PC-9 (cell line): ENCODE measurements around the gene ALKBH4. TPM values are rescaled to one million over a fixed set of nuclear protein-coding genes. Genes with fewer than 3 reads are reported as not detected.
A peak's percentile ranks its signal among the peaks of the same experiment; 100 is the strongest.

ENCODE experiments used
- BruUV-seq: library from RNA; stranded (reverse); fragments of 400-500 nt; replicated peaks from 2 replicates; lab custom pipeline; 2021; lab: Mats Ljungman, UMichigan
- CTCF ChIA-PET: fragments of 300-600 bp; sonication (Branson Sonifier 250); formaldehyde crosslinking; loops from one replicate; lab custom pipeline; 2022; ENCODE audit warnings: antibody characterized with exemption; lab: Charles Lee
- POLR2A ChIA-PET: fragments of 300-600 bp; sonication (Branson Sonifier 250); formaldehyde crosslinking; loops from one replicate; lab custom pipeline; 2022; ENCODE audit warnings: antibody characterized with exemption; ENCODE audit not compliant: unreplicated experiment; lab: Charles Lee
- DNase-seq, 2 experiments: peaks; one replicate each; pipeline versions ENCODE4 v3.0.0 to v3.0.0-alpha.2; 2015 to 2022; ENCODE audit warnings: mixed read lengths in 1 of 2
- H2AFZ ChIP-seq: fragments of 200-600 bp; sonication (generic); 2 replicates; pipeline ENCODE4 v1.8.1; 2017; ENCODE audit warnings: antibody characterized with exemption
- H3F3A ChIP-seq: fragments of 200-600 bp; sonication (generic); 2 replicates; pipeline ENCODE4 v1.8.1; 2017; ENCODE audit warnings: antibody characterized with exemption, mild to moderate bottlenecking, low read depth; ENCODE audit not compliant: insufficient read depth
- H3K27ac ChIP-seq: fragments of 200-600 bp; sonication (generic); 2 replicates; pipeline ENCODE4 v1.6.1; 2016; ENCODE audit warnings: mixed run types
- H3K27me3 ChIP-seq: fragments of 200-600 bp; sonication (generic); 2 replicates; pipeline ENCODE4 v1.6.1; 2016; ENCODE audit warnings: low read depth, mixed run types; ENCODE audit not compliant: insufficient read depth
- H3K36me3 ChIP-seq: fragments of 200-600 bp; sonication (generic); 2 replicates; pipeline ENCODE4 v1.6.1; 2016; ENCODE audit warnings: low read depth, mixed run types
- H3K4me1 ChIP-seq: fragments of 200-600 bp; sonication (generic); replicated peaks from 2 replicates; pipeline ENCODE4 v1.6.1; 2016; ENCODE audit warnings: mixed run types; ENCODE audit not compliant: insufficient read depth
- H3K4me2 ChIP-seq: fragments of 200-600 bp; sonication (generic); 2 replicates; pipeline ENCODE4 v1.6.1; 2017; ENCODE audit warnings: mixed run types
- H3K4me3 ChIP-seq: fragments of 200-600 bp; sonication (generic); 2 replicates; pipeline ENCODE4 v1.6.1; 2016; ENCODE audit warnings: mixed run types
- H3K79me2 ChIP-seq: fragments of 200-600 bp; sonication (generic); 2 replicates; pipeline ENCODE4 v1.6.1; 2017; ENCODE audit warnings: low read depth, mixed run types
- H3K9me2 ChIP-seq: fragments of 200-600 bp; sonication (generic); 2 replicates; pipeline ENCODE4 v1.8.1; 2017; ENCODE audit warnings: mild to moderate bottlenecking; ENCODE audit not compliant: insufficient read depth
- H3K9me3 ChIP-seq: fragments of 200-600 bp; sonication (generic); 2 replicates; pipeline ENCODE4 v1.8.1; 2016; ENCODE audit warnings: low read depth; ENCODE audit not compliant: insufficient read depth
- H4K20me1 ChIP-seq: fragments of 200-600 bp; sonication (generic); 2 replicates; pipeline ENCODE4 v1.8.1; 2017; ENCODE audit not compliant: insufficient read depth
- CTCF ChIP-seq: fragments of 200-600 bp; sonication (generic); conservative IDR thresholded peaks from 2 replicates; pipeline ENCODE4 v1.6.1; 2017; ENCODE audit warnings: mixed run types, antibody characterized with exemption, mild to moderate bottlenecking, moderate library complexity
- EZH2 ChIP-seq: fragments of 200-600 bp; sonication (generic); IDR thresholded peaks from 2 replicates; pipeline ENCODE4 v1.8.0; 2017; ENCODE audit warnings: antibody characterized with exemption, low read depth
- intact Hi-C: fragments of 100-400 bp; cut with micrococcal nuclease; formaldehyde crosslinking; loops from one replicate; pipeline ENCODE4 v1.10.0; 2022; ENCODE audit not compliant: unreplicated experiment
- total RNA-seq: library from RNA; stranded (reverse); gene quantifications from 2 replicates; pipeline ENCODE4 v1.2.3, GENCODE V29; 2021

Gene ALKBH4
- total RNA-seq, 1 experiment from 2014 or later: 10.9 TPM

GRCh38 chr7:102433219-102434038 lies 31.2 kb downstream of the ALKBH4 start, which contains the start of gene ORAI2:
ORAI2 (plus strand) TSS chr7:102433575; CDS start chr7:102438957, 5,382 bp downstream.
- Histone ChIP-seq H3F3A (peaks cover 17% of the 10 kb centered on the region), H3K4me3 (peak within 1 kb of the TSS; percentile 84), H3K27me3 (no peaks in the 10 kb centered on the region), H3K4me2 (peak within 1 kb of the TSS; percentile 74), H3K9me3 (no peaks in the 10 kb centered on the region), H3K4me1 (0 out of 2 replicates have a peak, but pooled peaks cover 6% of the 10 kb centered on the region), H3K27ac (no peak within 1 kb of the TSS), H2AFZ (peak within 1 kb of the TSS; percentile 83), H3K9me2 (no peaks in the 10 kb centered on the region), H3K79me2 (no peaks in the 10 kb centered on the region), H4K20me1 (no peaks in the 10 kb centered on the region), H3K36me3 (no peaks in the 10 kb centered on the region)
- peak in 1 of 2 experiments; percentile 80 for DNase-seq
- no TSS peak for BruUV-seq
- intact Hi-C loops: no loop called here
- POLR2A ChIA-PET: interaction anchor here (0.6 kb wide), 1 partner anchor 1325 kb away, joined by 3 read pairs; no protein-coding TSS in a partner anchor
- TF ChIP-seq EZH2: no peak
- TF ChIP-seq CTCF: no peak
- CTCF ChIA-PET: interaction anchor here (0.6 kb wide), 4 partner anchors 32 to 1444 kb away, joined by 3 to 14 read pairs (median 5); partner anchors contain the start of gene PRKRIP1

- intact Hi-C loops: no loop called here
- Histone ChIP-seq H3K9me2 (no peaks in the 10 kb centered on the region), H3K4me2 (peak overlapping the region; percentile 74), H3F3A (peaks cover 17% of the 10 kb centered on the region), H3K36me3 (no peaks in the 10 kb centered on the region), H3K27ac (no peak overlapping the region), H3K4me1 (0 out of 2 replicates have a peak, but pooled peaks cover 6% of the 10 kb centered on the region), H3K9me3 (no peaks in the 10 kb centered on the region), H3K79me2 (no peaks in the 10 kb centered on the region), H3K27me3 (no peaks in the 10 kb centered on the region), H4K20me1 (no peaks in the 10 kb centered on the region; the same call in 1 of the 2 replicates), H3K4me3 (peak overlapping the region; percentile 84; the same call in 1 of the 2 replicates), H2AFZ (no peak overlapping the region)
- POLR2A ChIA-PET: interaction anchor here (0.8 kb wide), 1 partner anchor 23 kb away, joined by 3 read pairs; no protein-coding TSS in a partner anchor
- TF ChIP-seq EZH2 (no peak), CTCF (no peak)
- BruUV-seq: no TSS peak
- CTCF ChIA-PET: interaction anchor here (0.6 kb wide), 1 partner anchor 1443 kb away, joined by 3 read pairs; no protein-coding TSS in a partner anchor
- no peak for DNase-seq
Measured at GRCh38 chr7:102432442-102433218, 32.0 kb downstream of the ALKBH4 start.
